ENCODE measurements around the gene IGSF21.

Gene IGSF21

GRCh38 chr1:18188820-18189517 is 81.4 kb downstream of the IGSF21 start:
- DNase-seq = no peak
- H3K79me2 ChIP-seq (ENCODE audit: low read length) = no peaks in the 10 kb centered on the region
- peaks cover 87% of the 10 kb centered on the region for H3K27me3 ChIP-seq (replicated peaks; ENCODE audit: insufficient read depth, low read length)
- TF ChIP-seq EZH2phosphoT487 (IDR thresholded peaks at IDR 0.05; ENCODE audit: low read length) = no peak
- TF ChIP-seq EZH2 (optimal IDR thresholded peaks at IDR 0.05; ENCODE audit: low read depth, low read length) = no peak
- TF ChIP-seq, protein P1, sequence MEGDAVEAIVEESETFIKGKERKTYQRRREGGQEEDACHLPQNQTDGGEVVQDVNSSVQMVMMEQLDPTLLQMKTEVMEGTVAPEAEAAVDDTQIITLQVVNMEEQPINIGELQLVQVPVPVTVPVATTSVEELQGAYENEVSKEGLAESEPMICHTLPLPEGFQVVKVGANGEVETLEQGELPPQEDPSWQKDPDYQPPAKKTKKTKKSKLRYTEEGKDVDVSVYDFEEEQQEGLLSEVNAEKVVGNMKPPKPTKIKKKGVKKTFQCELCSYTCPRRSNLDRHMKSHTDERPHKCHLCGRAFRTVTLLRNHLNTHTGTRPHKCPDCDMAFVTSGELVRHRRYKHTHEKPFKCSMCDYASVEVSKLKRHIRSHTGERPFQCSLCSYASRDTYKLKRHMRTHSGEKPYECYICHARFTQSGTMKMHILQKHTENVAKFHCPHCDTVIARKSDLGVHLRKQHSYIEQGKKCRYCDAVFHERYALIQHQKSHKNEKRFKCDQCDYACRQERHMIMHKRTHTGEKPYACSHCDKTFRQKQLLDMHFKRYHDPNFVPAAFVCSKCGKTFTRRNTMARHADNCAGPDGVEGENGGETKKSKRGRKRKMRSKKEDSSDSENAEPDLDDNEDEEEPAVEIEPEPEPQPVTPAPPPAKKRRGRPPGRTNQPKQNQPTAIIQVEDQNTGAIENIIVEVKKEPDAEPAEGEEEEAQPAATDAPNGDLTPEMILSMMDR (IDR thresholded peaks at IDR 0.05; ENCODE audit: low read length) = no peak
- no peaks in the 10 kb centered on the region for H3K9me2 ChIP-seq (replicated peaks; ENCODE audit: insufficient read depth, low read length)
- H2AFZ ChIP-seq (ENCODE audit: low read length) = no peak overlapping the region
- no peaks in the 10 kb centered on the region for H3F3A ChIP-seq (ENCODE audit: insufficient read depth, low read length)
- H3K4me1 ChIP-seq (ENCODE audit: low read length) = no peaks in the 10 kb centered on the region
- H3K36me3 ChIP-seq (replicated peaks; ENCODE audit: insufficient read depth, low read length) = no peaks in the 10 kb centered on the region
- H3K4me3 ChIP-seq (ENCODE audit: low read length) = no peak overlapping the region
- H4K20me1 ChIP-seq (ENCODE audit: insufficient read depth, low read length) = no peaks in the 10 kb centered on the region
- no peaks in the 10 kb centered on the region for H3K9me3 ChIP-seq (replicated peaks; ENCODE audit: insufficient read depth, low read length)
- H3K27ac ChIP-seq (ENCODE audit: low read length) = no peak overlapping the region
- no peak overlapping the region for H3K9ac ChIP-seq (ENCODE audit: low read length)
- H3K4me2 ChIP-seq (ENCODE audit: low read depth, low read length) = no peak overlapping the region

- no peaks in the 10 kb centered on the region for H4K20me1 ChIP-seq (ENCODE audit: insufficient read depth, low read length)
- TF ChIP-seq EZH2 (optimal IDR thresholded peaks at IDR 0.05; ENCODE audit: low read depth, low read length) (no peak), EZH2phosphoT487 (IDR thresholded peaks at IDR 0.05; ENCODE audit: low read length) (no peak)
- TF ChIP-seq, protein P1 (IDR thresholded peaks at IDR 0.05; ENCODE audit: low read length) = no peak
- H2AFZ ChIP-seq (ENCODE audit: low read length) = no peak overlapping the region
- H3K79me2 ChIP-seq (ENCODE audit: low read length) = no peaks in the 10 kb centered on the region
- no peaks in the 10 kb centered on the region for H3F3A ChIP-seq (ENCODE audit: insufficient read depth, low read length)
- no peak overlapping the region for H3K4me3 ChIP-seq (ENCODE audit: low read length)
- H3K9me3 ChIP-seq (replicated peaks; ENCODE audit: insufficient read depth, low read length) = no peaks in the 10 kb centered on the region
- no peak for DNase-seq
- H3K36me3 ChIP-seq (replicated peaks; ENCODE audit: insufficient read depth, low read length) = no peaks in the 10 kb centered on the region
- H3K4me1 ChIP-seq (ENCODE audit: low read length) = no peaks in the 10 kb centered on the region
- H3K9ac ChIP-seq (ENCODE audit: low read length) = no peak overlapping the region
- H3K4me2 ChIP-seq (ENCODE audit: low read depth, low read length) = no peak overlapping the region
- H3K9me2 ChIP-seq (replicated peaks; ENCODE audit: insufficient read depth, low read length) = no peaks in the 10 kb centered on the region
- no peak overlapping the region for H3K27ac ChIP-seq (ENCODE audit: low read length)
- peaks cover 87% of the 10 kb centered on the region for H3K27me3 ChIP-seq (replicated peaks; ENCODE audit: insufficient read depth, low read length)
Observed at GRCh38 chr1:18190598-18190997, 83.0 kb downstream of the IGSF21 start.

GRCh38 chr1:18191037-18191436 is 83.4 kb downstream of the IGSF21 start:
- Histone ChIP-seq H3K9ac (ENCODE audit: low read length) (no peak overlapping the region), H3K9me3 (replicated peaks; ENCODE audit: insufficient read depth, low read length) (no peaks in the 10 kb centered on the region)

More at GRCh38 chr1:18191037-18191436, 83.4 kb downstream of the IGSF21 start:
- H2AFZ ChIP-seq (ENCODE audit: low read length) = no peak overlapping the region
- no peak overlapping the region for H3K4me3 ChIP-seq (ENCODE audit: low read length)
- no peaks in the 10 kb centered on the region for H3K36me3 ChIP-seq (replicated peaks; ENCODE audit: insufficient read depth, low read length)
- H3K27ac ChIP-seq (ENCODE audit: low read length) = no peak overlapping the region
- no peaks in the 10 kb centered on the region for H4K20me1 ChIP-seq (ENCODE audit: insufficient read depth, low read length)
- H3K9me2 ChIP-seq (replicated peaks; ENCODE audit: insufficient read depth, low read length) = no peaks in the 10 kb centered on the region
- no peaks in the 10 kb centered on the region for H3K79me2 ChIP-seq (ENCODE audit: low read length)
- no peak overlapping the region for H3K4me2 ChIP-seq (ENCODE audit: low read depth, low read length)
- TF ChIP-seq EZH2 (optimal IDR thresholded peaks at IDR 0.05; ENCODE audit: low read depth, low read length) (no peak), EZH2phosphoT487 (IDR thresholded peaks at IDR 0.05; ENCODE audit: low read length) (no peak)
- TF ChIP-seq, protein P1 (IDR thresholded peaks at IDR 0.05; ENCODE audit: low read length) = no peak
- no peaks in the 10 kb centered on the region for H3K4me1 ChIP-seq (ENCODE audit: low read length)
- H3F3A ChIP-seq (ENCODE audit: insufficient read depth, low read length) = no peaks in the 10 kb centered on the region
- H3K27me3 ChIP-seq (replicated peaks; ENCODE audit: insufficient read depth, low read length) = peaks cover 90% of the 10 kb centered on the region
- DNase-seq = no peak
